Esophagus muscularis mucosa (tissue), 4 donors: ENCODE results near the gene DNAJC21. TPM values are rescaled to one million over a fixed set of nuclear protein-coding genes. Genes with fewer than 3 reads are reported as not detected.
A peak's percentile ranks its signal among the peaks of the same experiment; 100 is the strongest.

ENCODE experiments used
- DNase-seq: peaks from one replicate; pipeline ENCODE4 v3.0.0-alpha.2; 2017; ENCODE audit errors: extremely low spot score
- H3K27ac ChIP-seq, 4 donors: fragments of 200-600 bp; sonication (generic); replicated peaks in 1 of 4; 1 replicate in 3 of 4; 2 replicates in 1 of 4; pipeline ENCODE4 v1.5.1; 2016 to 2019; ENCODE audit warnings: mild to moderate bottlenecking in 1 of 4
- H3K27me3 ChIP-seq, 4 donors: fragments of 200-600 bp; sonication (generic); one replicate each; pipeline versions ENCODE4 v1.5.1 to v1.6.0; 2016 to 2019
- H3K36me3 ChIP-seq, 4 donors: fragments of 200-600 bp; sonication (generic); one replicate each; pipeline ENCODE4 v1.5.1; 2016 to 2019
- H3K4me1 ChIP-seq, 4 donors: fragments of 200-600 bp; sonication (generic); one replicate each; pipeline ENCODE4 v1.5.1; 2016 to 2019
- H3K4me3 ChIP-seq, 4 donors: fragments of 200-600 bp; sonication (generic); 1 replicate in 2 of 4; 2 replicates in 2 of 4; pipeline ENCODE4 v1.5.1; 2016 to 2019; ENCODE audit warnings: mild to moderate bottlenecking in 4 of 4, moderate library complexity in 1 of 4
- H3K9me3 ChIP-seq, 4 donors: fragments of 200-600 bp; sonication (generic); 1 replicate in 3 of 4; 2 replicates in 1 of 4; pipeline ENCODE4 v1.5.1; 2016 to 2019
- CTCF ChIP-seq, 3 experiments: fragments of 200-600 bp in 2 of 3; fragments of 450-650 bp in 1 of 3; sonication (generic) in 2 of 3; IDR thresholded peaks; one replicate each; pipeline ENCODE4 v1.5.1; 2017 to 2019; ENCODE audit warnings: antibody characterized with exemption in 3 of 3, mild to moderate bottlenecking in 2 of 3, moderate library complexity in 1 of 3
- EP300 ChIP-seq: sonication (generic); formaldehyde crosslinking; IDR thresholded peaks from one replicate; pipeline ENCODE4 v1.6.1; 2017; ENCODE audit warnings: antibody characterized with exemption
- POLR2A ChIP-seq: fragments of 450-650 bp; IDR thresholded peaks from one replicate; pipeline ENCODE4 v1.6.1; 2017; ENCODE audit warnings: antibody characterized with exemption, moderate library complexity, mild to moderate bottlenecking, low read depth
- POLR2AphosphoS5 ChIP-seq, 2 donors: sonication (generic); formaldehyde crosslinking; IDR thresholded peaks; one replicate each; pipeline ENCODE4 v1.6.1; 2017; ENCODE audit warnings: antibody characterized with exemption in 2 of 2
- WGBS: methylation state at CpG from one replicate; pipeline ENCODE4 v1.1.5; 2018; 5-methylcytosine and 5-hydroxymethylcytosine counted together
- intact Hi-C: fragments of 100-400 bp; cut with DNase I; formaldehyde crosslinking; loops from one replicate; pipeline ENCODE4 v1.15.1; 2023
- total RNA-seq, 4 donors: library from RNA; depleted of rRNA; stranded (reverse); fragments of >200 nt; gene quantifications; one replicate each; pipeline versions ENCODE4 v1.1.0 to v1.2.1, GENCODE V29; 2016

Gene DNAJC21
- total RNA-seq, 4 donors from 2014 or later = 54.5 to 85.6 (median 61.5) TPM

- 0% methylated on average over 3 of the region's 3 CpGs for WGBS
- H3K27me3 ChIP-seq = no peaks in the 10 kb centered on the region
- no peak for DNase-seq
- peaks cover 0 to 4% (median 0%) of the 10 kb centered on the region in 4 donors for H3K4me1 ChIP-seq
- H3K36me3 ChIP-seq = peaks cover 0 to 9% (median 7%) of the 10 kb centered on the region in 4 donors
- intact Hi-C loops = loop anchor here (2.0 kb wide), 1 partner anchor 412 kb away; no protein-coding TSS in a partner anchor
- no peaks in the 10 kb centered on the region for H3K9me3 ChIP-seq
- TF ChIP-seq EP300 (no peak), POLR2AphosphoS5 (IDR thresholded peaks at IDR 0.05) (no peak), POLR2A (no peak), CTCF (IDR thresholded peaks at IDR 0.05) (peak; percentile 75 to 88 (median 85))
- no peak overlapping the region for H3K27ac ChIP-seq
- no peak overlapping the region for H3K4me3 ChIP-seq
These were observed 31.0 kb upstream of the DNAJC21 start for GRCh38 chr5:34898258-34898895.

- H3K27me3 ChIP-seq = no peaks in the 10 kb centered on the region
- no peak overlapping the region for H3K27ac ChIP-seq
- H3K9me3 ChIP-seq = no peaks in the 10 kb centered on the region
- 91% methylated on average over 2 of the region's 2 CpGs for WGBS
- DNase-seq = no peak
- H3K4me1 ChIP-seq = peaks cover 0 to 4% (median 0%) of the 10 kb centered on the region in 4 donors
- TF ChIP-seq POLR2A = no peak
- TF ChIP-seq EP300 = no peak
- H3K4me3 ChIP-seq = no peak overlapping the region
- H3K36me3 ChIP-seq = peaks cover 0 to 10% (median 7%) of the 10 kb centered on the region in 4 donors
- intact Hi-C loops = loop anchor here (2.0 kb wide), 1 partner anchor 412 kb away; no protein-coding TSS in a partner anchor
These were observed 30.3 kb upstream of the DNAJC21 start for GRCh38 chr5:34899066-34899465.

- intact Hi-C loops = no loop called here
- no peak overlapping the region for H3K4me3 ChIP-seq
- H3K36me3 ChIP-seq = peaks cover 0 to 16% (median 7%) of the 10 kb centered on the region in 4 donors
- TF ChIP-seq POLR2AphosphoS5 (IDR thresholded peaks at IDR 0.05) = no peak
- 90% methylated on average over 6 of the region's 6 CpGs for WGBS
- DNase-seq = no peak
- H3K9me3 ChIP-seq = no peaks in the 10 kb centered on the region
- no peaks in the 10 kb centered on the region for H3K27me3 ChIP-seq
- H3K27ac ChIP-seq = no peak overlapping the region
- H3K4me1 ChIP-seq = peaks cover 0 to 4% (median 0%) of the 10 kb centered on the region in 4 donors
These were observed 28.7 kb upstream of the DNAJC21 start for GRCh38 chr5:34900652-34901051.

GRCh38 chr5:34903260-34903659, 26.1 kb upstream of the DNAJC21 start:
- Histone ChIP-seq H3K4me1 (no peaks in the 10 kb centered on the region), H3K4me3 (no peak overlapping the region), H3K27me3 (no peaks in the 10 kb centered on the region), H3K36me3 (peaks cover 9 to 29% (median 21%) of the 10 kb centered on the region in 4 donors), H3K9me3 (no peaks in the 10 kb centered on the region), H3K27ac (no peak overlapping the region)
- intact Hi-C loops = no loop called here
- WGBS = 32% methylated on average over 1 of the region's 1 CpG
- no peak for DNase-seq
- no peak for TF ChIP-seq CTCF (IDR thresholded peaks at IDR 0.05)
- TF ChIP-seq EP300 = no peak
- TF ChIP-seq POLR2A = no peak
- no peak for TF ChIP-seq POLR2AphosphoS5 (IDR thresholded peaks at IDR 0.05)

GRCh38 chr5:34905564-34905963, 23.8 kb upstream of the DNAJC21 start:
- H3K27ac ChIP-seq = no peak overlapping the region
- no peaks in the 10 kb centered on the region for H3K9me3 ChIP-seq
- TF ChIP-seq POLR2A (no peak), POLR2AphosphoS5 (IDR thresholded peaks at IDR 0.05) (no peak), EP300 (no peak), CTCF (IDR thresholded peaks at IDR 0.05) (peak in 1 of 3 experiments; percentile 23)
- no peaks in the 10 kb centered on the region for H3K4me1 ChIP-seq
- H3K36me3 ChIP-seq = peaks cover 27 to 52% (median 42%) of the 10 kb centered on the region in 4 donors
- no peak for DNase-seq
- 88% methylated on average over 2 of the region's 2 CpGs for WGBS
- H3K27me3 ChIP-seq = no peaks in the 10 kb centered on the region
- no peak overlapping the region for H3K4me3 ChIP-seq
- intact Hi-C loops = no loop called here
